ENCODE results near the gene DLX5. TPM values are rescaled to one million over a fixed set of nuclear protein-coding genes. Genes with fewer than 3 reads are reported as not detected.
"Not testable (repeated sequence)": the region's sequence is repeated elsewhere in the genome, so short reads cannot be mapped to it uniquely, and the experiment has no call there.

Gene DLX5
- total RNA-seq, 2 experiments from 2014 or later = not detected

- ChIA-PET POLR2A (no interaction called here), CTCF (interaction anchor here (1.7 kb wide), 1 partner anchor 12 kb away, joined by 5 read pairs; no protein-coding TSS in a partner anchor)
- Mint-ChIP-seq H3K4me3 (no peak overlapping the region), H3K36me3 (ENCODE audit: low read depth) (no peaks in the 10 kb centered on the region), H3K9me3 (peaks cover 1% of the 10 kb centered on the region), H3K27ac (no peak overlapping the region), H3K4me1 (ENCODE audit: low read depth) (no peaks in the 10 kb centered on the region), H3K27me3 (peaks cover 29% of the 10 kb centered on the region)
- ATAC-seq = no peak
- TF ChIP-seq CTCF (IDR thresholded peaks at IDR 0.05) = no peak
- no peak for DNase-seq
- intact Hi-C loops (cut with micrococcal nuclease) = no loop called here
Observed at GRCh38 chr7:97039374-97040065, 14.9 kb upstream of the DLX5 start.

- H3K4me1 Mint-ChIP-seq (ENCODE audit: low read depth); intact Hi-C loops (cut with micrococcal nuclease); H3K27ac Mint-ChIP-seq; ATAC-seq; POLR2A ChIA-PET; DNase-seq; H3K4me3 Mint-ChIP-seq; H3K36me3 Mint-ChIP-seq (ENCODE audit: low read depth); CTCF ChIA-PET; H3K9me3 Mint-ChIP-seq: not testable (repeated sequence)
- peaks cover 19% of the 10 kb centered on the region for H3K27me3 Mint-ChIP-seq
Observed at GRCh38 chr7:97034213-97034852, 9.7 kb upstream of the DLX5 start.

- DNase-seq (peak; percentile 77), ATAC-seq (peak; percentile 82)
- no peaks in the 10 kb centered on the region for H3K36me3 Mint-ChIP-seq (ENCODE audit: low read depth)
- TF ChIP-seq CTCF (IDR thresholded peaks at IDR 0.05) = peak; percentile 87
- no peak overlapping the region for H3K27ac Mint-ChIP-seq
- intact Hi-C loops (cut with micrococcal nuclease) = loop anchor here (2.0 to 5.0 kb wide), 4 partner anchors 35 to 1110 kb away; no protein-coding TSS in a partner anchor
- H3K27me3 Mint-ChIP-seq = peaks cover 68% of the 10 kb centered on the region
- POLR2A ChIA-PET = interaction anchor here (0.8 to 1.2 kb wide), 2 partner anchors 12 to 30 kb away, joined by 3 read pairs; no protein-coding TSS in a partner anchor
- H3K9me3 Mint-ChIP-seq = no peaks in the 10 kb centered on the region
- CTCF ChIA-PET = interaction anchor here (0.5 to 4.0 kb wide), 43 partner anchors 9 to 1156 kb away, joined by 3 to 29 read pairs (median 3); partner anchors contain the start of gene DLX6
- H3K4me3 Mint-ChIP-seq = peak overlapping the region; percentile 61
- peaks cover 34% of the 10 kb centered on the region for H3K4me1 Mint-ChIP-seq (ENCODE audit: low read depth)
Observed at GRCh38 chr7:97027427-97028234, 3.0 kb upstream of the DLX5 start.

GRCh38 chr7:97026715-97027426, 2.2 kb upstream of the DLX5 start:
- Mint-ChIP-seq H3K36me3 (ENCODE audit: low read depth) (peaks cover 2% of the 10 kb centered on the region), H3K27me3 (peaks cover 71% of the 10 kb centered on the region), H3K9me3 (no peaks in the 10 kb centered on the region), H3K4me3 (peak overlapping the region; percentile 61), H3K27ac (peak overlapping the region; percentile 30), H3K4me1 (ENCODE audit: low read depth) (peaks cover 41% of the 10 kb centered on the region)
- DNase-seq (no peak), ATAC-seq (no peak)
- no peak for TF ChIP-seq CTCF (IDR thresholded peaks at IDR 0.05)
- CTCF ChIA-PET = interaction anchor here (0.7 to 4.0 kb wide), 38 partner anchors 8 to 1155 kb away, joined by 3 to 29 read pairs (median 4); partner anchors contain the start of gene DLX6
- POLR2A ChIA-PET = interaction anchor here (0.8 to 1.2 kb wide), 2 partner anchors 11 to 29 kb away, joined by 3 read pairs; no protein-coding TSS in a partner anchor
- intact Hi-C loops (cut with micrococcal nuclease) = loop anchor here (2.0 to 5.0 kb wide), 4 partner anchors 35 to 1110 kb away; no protein-coding TSS in a partner anchor

Data from activated CD8-positive, alpha-beta T cell treated with anti-CD3 and anti-CD28 coated beads for 36 hours (primary cell).